Glutamatergic neuron (in vitro differentiated cells): ENCODE data around the gene CFB. TPM values are rescaled to one million over a fixed set of nuclear protein-coding genes. Genes with fewer than 3 reads are reported as not detected.

Experiments
- DNase-seq: peaks from one replicate; pipeline ENCODE4 v3.0.0; 2022
- H3K27ac Mint-ChIP-seq: one replicate; pipeline ENCODE4 v1.8.0; 2020; ENCODE audit warnings: mild to moderate bottlenecking, mixed read lengths, inconsistent platforms; ENCODE audit not compliant: unreplicated experiment
- H3K27me3 Mint-ChIP-seq: one replicate; pipeline ENCODE4 v1.8.0; 2020; ENCODE audit warnings: mild to moderate bottlenecking, moderate library complexity, mixed read lengths, inconsistent platforms; ENCODE audit not compliant: unreplicated experiment
- H3K36me3 Mint-ChIP-seq: one replicate; pipeline ENCODE4 v1.8.0; 2020; ENCODE audit warnings: mild to moderate bottlenecking, mixed read lengths, inconsistent platforms; ENCODE audit not compliant: unreplicated experiment
- H3K4me1 Mint-ChIP-seq: one replicate; pipeline ENCODE4 v1.8.0; 2020; ENCODE audit warnings: mild to moderate bottlenecking, low read depth, mixed read lengths, inconsistent platforms; ENCODE audit not compliant: unreplicated experiment
- H3K4me3 Mint-ChIP-seq: one replicate; pipeline ENCODE4 v1.8.0; 2020; ENCODE audit warnings: mild to moderate bottlenecking, mixed read lengths, inconsistent platforms; ENCODE audit not compliant: unreplicated experiment
- H3K9me3 Mint-ChIP-seq: one replicate; pipeline ENCODE4 v1.8.0; 2020; ENCODE audit warnings: mild to moderate bottlenecking, moderate library complexity, mixed read lengths, inconsistent platforms; ENCODE audit not compliant: unreplicated experiment
- long read RNA-seq: library from polyadenylated mRNA; unstranded; transcript quantifications from one replicate; pipeline ENCODE4 v2.0.0, GENCODE V29; 2020; ENCODE audit not compliant: unreplicated experiment
- total RNA-seq: library from RNA; stranded (reverse); fragmentation: NEBNext Ultra II Directional; extraction: Animal tissue kit (Norgen Biotek cat#: 25700); gene quantifications from one replicate; pipeline ENCODE4 v1.2.1, GENCODE V29; 2021; ENCODE audit not compliant: unreplicated experiment
- TF ChIP-seq, protein P1 (sequence below): fragments of 200-600 bp; sonication (generic); IDR thresholded peaks from one replicate; pipeline ENCODE4 v1.5.0; 2021; ENCODE audit not compliant: partially characterized antibody, unreplicated experiment

The CFB gene
- not detected for total RNA-seq
- long read RNA-seq: 0 reads

DNA sequence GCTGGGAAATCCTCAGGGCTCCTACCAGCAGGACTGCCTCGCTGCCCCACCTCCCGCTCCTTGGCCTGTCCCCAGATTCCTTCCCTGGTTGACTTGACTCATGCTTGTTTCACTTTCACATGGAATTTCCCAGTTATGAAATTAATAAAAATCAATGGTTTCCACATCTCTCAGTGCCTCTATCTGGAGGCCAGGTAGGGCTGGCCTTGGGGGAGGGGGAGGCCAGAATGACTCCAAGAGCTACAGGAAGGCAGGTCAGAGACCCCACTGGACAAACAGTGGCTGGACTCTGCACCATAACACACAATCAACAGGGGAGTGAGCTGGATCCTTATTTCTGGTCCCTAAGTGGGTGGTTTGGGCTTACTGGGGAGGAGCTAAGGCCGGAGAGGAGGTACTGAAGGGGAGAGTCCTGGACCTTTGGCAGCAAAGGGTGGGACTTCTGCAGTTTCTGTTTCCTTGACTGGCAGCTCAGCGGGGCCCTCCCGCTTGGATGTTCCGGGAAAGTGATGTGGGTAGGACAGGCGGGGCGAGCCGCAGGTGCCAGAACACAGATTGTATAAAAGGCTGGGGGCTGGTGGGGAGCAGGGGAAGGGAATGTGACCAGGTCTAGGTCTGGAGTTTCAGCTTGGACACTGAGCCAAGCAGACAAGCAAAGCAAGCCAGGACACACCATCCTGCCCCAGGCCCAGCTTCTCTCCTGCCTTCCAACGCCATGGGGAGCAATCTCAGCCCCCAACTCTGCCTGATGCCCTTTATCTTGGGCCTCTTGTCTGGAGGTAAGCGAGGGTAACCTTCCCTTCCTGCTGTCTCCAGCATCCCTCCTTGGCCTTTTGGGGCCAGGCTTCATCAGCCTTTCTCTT lies at the start of gene CFB:
Gene CFB (plus strand): TSS at position 589 of the 863 bp plus-strand sequence. CDS start 127 bp downstream, at position 716.
- peaks cover 6% of the 10 kb centered on the region for H3K27me3 Mint-ChIP-seq

DNA sequence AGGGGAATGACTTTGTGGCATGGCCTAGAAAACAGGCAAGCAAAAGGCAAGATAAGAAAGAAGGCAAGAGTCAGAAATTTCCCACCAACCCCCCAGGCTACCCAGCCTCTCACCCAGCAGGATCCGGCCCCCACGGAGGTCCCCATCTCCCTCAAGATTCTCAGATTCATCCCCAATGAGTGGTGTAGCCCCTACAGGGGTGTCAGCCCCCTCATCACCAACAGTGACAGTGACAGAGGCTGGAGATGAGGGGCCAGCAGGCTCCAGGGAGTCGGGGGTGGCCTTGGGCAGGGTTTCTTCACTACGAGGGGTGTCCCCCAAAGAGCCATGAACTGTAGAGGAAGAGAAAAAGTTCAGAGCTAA lies 49.4 kb upstream of the CFB start:
- H3K36me3 Mint-ChIP-seq: no peaks in the 10 kb centered on the region
- peaks cover 5% of the 10 kb centered on the region for H3K27me3 Mint-ChIP-seq
- H3K27ac Mint-ChIP-seq: peak overlapping the region; percentile 40
- TF ChIP-seq, protein P1, sequence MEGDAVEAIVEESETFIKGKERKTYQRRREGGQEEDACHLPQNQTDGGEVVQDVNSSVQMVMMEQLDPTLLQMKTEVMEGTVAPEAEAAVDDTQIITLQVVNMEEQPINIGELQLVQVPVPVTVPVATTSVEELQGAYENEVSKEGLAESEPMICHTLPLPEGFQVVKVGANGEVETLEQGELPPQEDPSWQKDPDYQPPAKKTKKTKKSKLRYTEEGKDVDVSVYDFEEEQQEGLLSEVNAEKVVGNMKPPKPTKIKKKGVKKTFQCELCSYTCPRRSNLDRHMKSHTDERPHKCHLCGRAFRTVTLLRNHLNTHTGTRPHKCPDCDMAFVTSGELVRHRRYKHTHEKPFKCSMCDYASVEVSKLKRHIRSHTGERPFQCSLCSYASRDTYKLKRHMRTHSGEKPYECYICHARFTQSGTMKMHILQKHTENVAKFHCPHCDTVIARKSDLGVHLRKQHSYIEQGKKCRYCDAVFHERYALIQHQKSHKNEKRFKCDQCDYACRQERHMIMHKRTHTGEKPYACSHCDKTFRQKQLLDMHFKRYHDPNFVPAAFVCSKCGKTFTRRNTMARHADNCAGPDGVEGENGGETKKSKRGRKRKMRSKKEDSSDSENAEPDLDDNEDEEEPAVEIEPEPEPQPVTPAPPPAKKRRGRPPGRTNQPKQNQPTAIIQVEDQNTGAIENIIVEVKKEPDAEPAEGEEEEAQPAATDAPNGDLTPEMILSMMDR: no peak
- H3K9me3 Mint-ChIP-seq: peaks cover 5% of the 10 kb centered on the region
- peak overlapping the region; percentile 87 for H3K4me3 Mint-ChIP-seq
- DNase-seq: no peak
- no peaks in the 10 kb centered on the region for H3K4me1 Mint-ChIP-seq

More for the DNA sequence above, at the start of gene CFB:
- Mint-ChIP-seq H3K27ac (no peak within 1 kb of the TSS), H3K4me1 (no peaks in the 10 kb centered on the region), H3K9me3 (no peaks in the 10 kb centered on the region), H3K36me3 (no peaks in the 10 kb centered on the region), H3K4me3 (no peak within 1 kb of the TSS)
- TF ChIP-seq, protein P1: no peak
- DNase-seq: no peak

DNA sequence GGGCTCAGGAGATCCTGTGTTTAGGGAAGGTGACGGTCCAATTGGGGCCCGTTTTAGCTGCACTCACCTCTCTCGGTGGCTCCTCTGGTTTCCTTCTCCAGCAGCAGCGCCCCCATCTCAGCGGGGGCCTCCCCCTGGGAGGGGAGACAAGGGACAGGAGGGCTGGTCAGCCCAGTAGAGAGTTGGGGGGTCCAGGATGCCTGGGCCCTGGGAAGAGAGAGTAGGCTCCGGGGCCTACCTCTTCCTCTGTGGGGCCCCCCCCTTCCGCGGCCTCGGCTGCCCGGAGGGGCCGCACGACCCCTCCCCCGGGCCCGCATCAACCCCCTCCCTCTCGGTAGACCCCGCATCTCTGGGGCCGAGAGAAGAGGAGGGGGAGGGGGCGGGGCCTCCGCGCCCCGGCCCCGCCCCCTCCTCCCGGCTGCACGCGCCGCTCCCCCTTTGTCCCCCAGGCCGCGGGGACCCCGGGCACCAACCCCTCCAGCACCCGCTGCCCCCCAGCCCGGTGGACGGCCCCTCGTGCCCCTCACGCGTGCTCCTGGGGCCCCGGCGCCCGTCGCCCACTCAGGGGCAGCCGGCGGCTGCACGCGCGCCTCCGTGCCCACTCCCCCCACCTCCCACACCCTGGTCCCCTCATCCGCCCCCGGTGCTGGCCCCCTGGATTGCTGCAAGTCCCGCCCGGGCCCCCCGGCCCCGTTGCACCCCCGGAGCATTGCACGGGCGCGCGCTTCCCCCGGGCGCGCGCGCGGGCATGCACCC lies 48.9 kb upstream of the CFB start:
- Mint-ChIP-seq H3K27ac (no peak overlapping the region), H3K9me3 (peaks cover 5% of the 10 kb centered on the region), H3K36me3 (no peaks in the 10 kb centered on the region), H3K27me3 (peaks cover 5% of the 10 kb centered on the region), H3K4me1 (no peaks in the 10 kb centered on the region), H3K4me3 (peak overlapping the region; percentile 87)
- TF ChIP-seq, protein P1: no peak
- peak; percentile 41 for DNase-seq

DNA sequence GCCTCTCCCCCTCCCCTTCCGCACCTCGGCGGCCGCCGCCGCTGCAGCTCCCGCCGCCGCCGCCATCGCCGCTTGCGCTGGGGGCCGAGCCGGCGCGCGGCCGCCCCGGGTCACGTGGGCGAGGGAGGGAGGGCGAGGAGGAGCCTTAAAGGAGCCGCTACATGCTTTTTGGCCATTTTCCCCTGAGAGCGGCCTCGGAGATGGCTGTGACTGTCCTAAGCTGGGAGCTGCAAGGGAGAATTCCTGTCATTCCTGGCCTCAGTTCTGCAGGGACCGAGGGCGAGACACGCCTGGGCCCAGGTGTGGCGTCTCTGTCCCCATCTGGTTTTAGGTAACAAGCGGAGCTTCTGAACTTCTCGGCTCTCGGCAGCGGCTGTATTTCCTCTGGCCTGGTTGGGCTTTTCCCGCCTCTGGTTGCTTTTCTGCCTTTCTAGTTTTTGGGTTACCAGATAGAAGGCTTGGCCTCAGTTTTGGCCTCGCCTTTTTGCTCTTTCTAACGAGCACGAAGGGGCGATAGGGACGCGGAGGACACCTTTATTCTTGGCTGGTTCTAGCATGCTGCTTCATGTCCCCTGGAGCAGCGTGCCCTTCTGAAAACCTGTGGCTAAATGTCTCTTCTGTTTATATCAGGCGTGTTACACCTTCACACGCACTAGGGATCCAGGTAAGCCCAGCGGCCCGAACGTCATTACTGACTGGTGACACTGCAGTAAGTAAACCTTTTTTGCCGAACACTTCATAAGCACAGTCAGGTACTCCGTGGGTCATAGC lies 48.1 kb upstream of the CFB start, which contains the start of gene EHMT2:
Gene EHMT2 (minus strand): TSS at position 87 of the 771 bp plus-strand sequence. CDS start 21 bp downstream, at position 66.
- TF ChIP-seq, protein P1: no peak
- Mint-ChIP-seq H3K27me3 (peaks cover 9% of the 10 kb centered on the region), H3K4me3 (peak within 1 kb of the TSS; percentile 98), H3K9me3 (peaks cover 7% of the 10 kb centered on the region), H3K36me3 (no peaks in the 10 kb centered on the region), H3K4me1 (peaks cover 3% of the 10 kb centered on the region), H3K27ac (peak within 1 kb of the TSS; percentile 81)
- peak; percentile 91 for DNase-seq
